Measurements from ENCODE around the gene KIRREL3.

The KIRREL3 gene

GRCh38 chr11:126461096-126461440, 539.5 kb downstream of the KIRREL3 start:
- TF ChIP-seq, protein P1, sequence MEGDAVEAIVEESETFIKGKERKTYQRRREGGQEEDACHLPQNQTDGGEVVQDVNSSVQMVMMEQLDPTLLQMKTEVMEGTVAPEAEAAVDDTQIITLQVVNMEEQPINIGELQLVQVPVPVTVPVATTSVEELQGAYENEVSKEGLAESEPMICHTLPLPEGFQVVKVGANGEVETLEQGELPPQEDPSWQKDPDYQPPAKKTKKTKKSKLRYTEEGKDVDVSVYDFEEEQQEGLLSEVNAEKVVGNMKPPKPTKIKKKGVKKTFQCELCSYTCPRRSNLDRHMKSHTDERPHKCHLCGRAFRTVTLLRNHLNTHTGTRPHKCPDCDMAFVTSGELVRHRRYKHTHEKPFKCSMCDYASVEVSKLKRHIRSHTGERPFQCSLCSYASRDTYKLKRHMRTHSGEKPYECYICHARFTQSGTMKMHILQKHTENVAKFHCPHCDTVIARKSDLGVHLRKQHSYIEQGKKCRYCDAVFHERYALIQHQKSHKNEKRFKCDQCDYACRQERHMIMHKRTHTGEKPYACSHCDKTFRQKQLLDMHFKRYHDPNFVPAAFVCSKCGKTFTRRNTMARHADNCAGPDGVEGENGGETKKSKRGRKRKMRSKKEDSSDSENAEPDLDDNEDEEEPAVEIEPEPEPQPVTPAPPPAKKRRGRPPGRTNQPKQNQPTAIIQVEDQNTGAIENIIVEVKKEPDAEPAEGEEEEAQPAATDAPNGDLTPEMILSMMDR (conservative IDR thresholded peaks at IDR 0.05; ENCODE audit: low read length), result no peak
- no peak overlapping the region for H3K4me3 ChIP-seq (ENCODE audit: low read length)
- DNase-seq (ENCODE audit: low read depth), result no peak

DNA sequence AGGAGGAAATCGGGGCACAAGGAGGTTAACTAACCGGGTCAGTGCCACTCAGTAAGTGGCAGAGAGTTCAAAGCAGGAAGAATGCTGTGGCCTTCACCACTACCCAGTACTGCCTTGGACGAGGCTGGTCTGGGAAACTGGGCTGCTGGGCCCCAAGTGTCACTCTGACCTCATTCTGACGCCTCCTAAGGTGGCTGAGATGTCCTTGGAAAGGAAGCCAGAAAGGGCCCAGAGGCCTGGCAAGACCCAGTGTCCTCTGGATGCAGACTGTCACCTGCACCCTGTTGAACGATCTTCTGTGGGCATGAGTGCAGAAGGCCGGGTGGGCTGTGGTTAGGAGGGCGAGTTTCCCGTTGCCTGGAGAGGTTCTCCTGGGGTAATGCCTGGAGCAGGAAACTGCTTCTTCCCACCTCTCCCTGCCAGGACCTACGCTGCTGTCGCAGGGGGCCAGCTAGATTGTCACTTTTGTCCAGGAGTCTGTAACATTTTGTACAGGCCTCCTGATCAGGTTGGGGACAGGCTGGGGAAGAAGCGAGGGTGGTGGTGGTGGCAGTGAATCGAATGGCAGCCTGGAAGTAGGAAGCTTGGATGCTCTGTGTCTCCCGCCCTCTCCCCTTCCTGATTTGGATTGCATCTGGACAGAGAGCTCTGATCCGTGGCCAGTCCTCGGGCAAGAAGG, 540.0 kb downstream of the KIRREL3 start:
- no peak overlapping the region for H3K4me3 ChIP-seq (ENCODE audit: low read length)
- DNase-seq (ENCODE audit: low read depth), result no peak
- TF ChIP-seq, protein P1 (conservative IDR thresholded peaks at IDR 0.05; ENCODE audit: low read length), result no peak

DNA sequence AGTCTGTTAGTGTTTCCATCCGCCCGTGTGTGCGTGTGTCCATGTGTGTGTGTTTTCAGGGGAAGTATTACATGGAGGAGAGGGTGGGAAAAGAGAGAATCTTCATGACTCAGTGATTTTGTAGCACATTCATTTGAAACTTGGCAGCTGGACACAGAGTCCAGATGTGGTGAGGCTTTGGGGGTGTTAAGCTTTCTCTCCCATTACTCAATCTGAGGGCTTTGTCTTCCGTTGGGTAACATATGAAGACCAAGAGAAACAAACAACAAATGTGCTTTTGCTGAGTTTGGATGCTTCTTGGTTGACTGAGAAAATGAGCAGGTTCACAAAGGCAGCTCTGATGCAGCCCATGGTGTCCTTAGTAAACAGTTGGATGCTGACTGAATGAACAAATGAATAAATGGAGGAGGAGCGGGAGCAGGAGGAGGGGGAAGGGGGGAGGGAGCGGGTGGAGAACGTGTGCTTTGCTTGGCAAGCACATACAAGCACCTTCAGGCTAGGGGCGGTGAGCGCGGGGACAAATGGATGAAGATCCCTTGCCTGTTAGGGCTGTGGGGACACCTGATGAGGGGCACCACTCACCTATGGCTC, 540.8 kb downstream of the KIRREL3 start:
- H3K4me3 ChIP-seq (ENCODE audit: low read length), result no peak overlapping the region
- peak; percentile 98 for DNase-seq (ENCODE audit: low read depth)
- TF ChIP-seq, protein P1 (conservative IDR thresholded peaks at IDR 0.05; ENCODE audit: low read length), result no peak

DNA sequence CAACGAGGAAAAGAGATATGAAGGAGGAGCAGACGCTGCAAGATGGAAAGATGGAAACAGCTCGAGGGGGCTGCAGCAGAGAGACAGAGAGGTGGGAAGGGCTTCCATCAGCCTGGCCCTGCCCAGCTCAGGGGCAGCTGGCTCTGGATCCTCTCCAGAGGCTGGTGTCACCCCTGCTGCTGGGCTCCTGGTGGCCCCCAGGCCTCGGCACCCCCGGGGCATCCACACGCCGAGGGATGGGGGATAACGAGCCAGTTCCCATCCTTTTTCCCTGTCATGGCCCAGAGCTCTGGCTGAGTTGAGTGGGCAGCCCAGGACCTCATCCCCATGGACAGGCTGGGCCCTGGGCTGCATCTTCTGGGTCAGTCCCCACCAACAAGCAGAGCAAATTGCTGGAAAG, 542.8 kb downstream of the KIRREL3 start:
- TF ChIP-seq, protein P1 (conservative IDR thresholded peaks at IDR 0.05; ENCODE audit: low read length), result no peak
- DNase-seq (ENCODE audit: low read depth), result no peak
- no peak overlapping the region for H3K4me3 ChIP-seq (ENCODE audit: low read length)

DNA sequence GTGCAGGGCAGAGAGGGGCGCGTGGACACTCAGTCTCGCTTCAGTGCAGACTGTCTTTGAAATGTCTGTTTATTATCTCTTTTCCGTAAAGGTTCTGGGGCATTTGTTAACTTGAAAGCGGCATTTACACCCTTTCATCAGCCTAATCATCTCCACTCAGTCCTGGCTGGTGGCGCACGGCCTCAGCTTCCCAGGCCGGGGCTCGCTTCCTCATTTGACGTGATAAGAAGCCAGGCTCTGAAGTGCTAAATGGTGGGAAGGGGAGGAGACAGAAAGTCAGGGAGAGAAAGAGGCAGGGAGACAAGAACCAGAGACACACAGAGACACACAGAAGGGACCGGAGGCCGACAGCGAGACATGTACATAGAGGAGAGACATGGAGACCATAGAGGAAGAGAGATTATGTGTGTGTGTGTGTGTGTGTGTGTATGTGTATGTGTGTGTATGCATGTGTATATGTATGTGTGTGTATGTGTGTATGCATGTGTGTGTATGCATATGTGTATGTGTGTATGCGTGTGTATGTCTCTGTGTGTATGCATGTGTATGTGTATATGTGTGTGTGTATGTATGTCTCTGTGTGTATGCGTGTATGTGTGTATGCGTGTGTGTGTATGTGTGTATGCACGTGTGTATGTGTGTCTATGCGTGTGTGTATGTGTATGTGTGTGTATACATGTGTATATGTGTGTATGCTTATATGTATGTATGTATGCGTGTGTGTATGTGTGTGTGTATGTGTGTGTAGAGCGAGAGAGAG, 543.6 kb downstream of the KIRREL3 start:
- no peak overlapping the region for H3K4me3 ChIP-seq (ENCODE audit: low read length)
- TF ChIP-seq, protein P1 (conservative IDR thresholded peaks at IDR 0.05; ENCODE audit: low read length), result no peak
- no peak for DNase-seq (ENCODE audit: low read depth)

GRCh38 chr11:126456089-126456488, 544.5 kb downstream of the KIRREL3 start:
- H3K4me3 ChIP-seq (ENCODE audit: low read length), result no peak overlapping the region
- DNase-seq (ENCODE audit: low read depth), result no peak
- TF ChIP-seq, protein P1 (conservative IDR thresholded peaks at IDR 0.05; ENCODE audit: low read length), result no peak

Data from AG10803 (cell line).